PC-3 (cell line): ENCODE measurements around the gene PKD1L1. TPM values are rescaled to one million over a fixed set of nuclear protein-coding genes. Genes with fewer than 3 reads are reported as not detected.

Experiments
- ATAC-seq: fragments of 200-7000 bp; cut with Tn5 transposase; 2 replicates; pipeline ENCODE4 v1.9.1; 2020; ENCODE audit warnings: mild to moderate bottlenecking, moderate library complexity
- BruUV-seq: library from RNA; stranded (reverse); fragments of 400-500 nt; replicated peaks from 2 replicates; lab custom pipeline; 2021; lab: Mats Ljungman, UMichigan
- CTCF ChIA-PET: fragments of 300-600 bp; sonication (Branson Sonifier 250); formaldehyde crosslinking; loops from one replicate; lab custom pipeline; 2022; ENCODE audit warnings: antibody characterized with exemption; lab: Charles Lee
- POLR2A ChIA-PET: fragments of 300-600 bp; sonication (Branson Sonifier 250); formaldehyde crosslinking; loops from one replicate; lab custom pipeline; 2022; ENCODE audit warnings: antibody characterized with exemption; ENCODE audit not compliant: unreplicated experiment; lab: Charles Lee
- DNase-seq: peaks from one replicate; pipeline ENCODE4 v3.0.0-alpha.2; 2015
- H2AFZ ChIP-seq: fragments of 300-600 bp; sonication (generic); 2 replicates; pipeline ENCODE4 v1.6.0; 2016; ENCODE audit warnings: antibody characterized with exemption, low read length
- H3F3A ChIP-seq: fragments of 300-600 bp; sonication (generic); one replicate; pipeline ENCODE4 v1.6.0; 2017; ENCODE audit warnings: antibody characterized with exemption, low read length, control low read depth, mild to moderate bottlenecking; ENCODE audit not compliant: unreplicated experiment
- H3K27ac ChIP-seq: fragments of 300-600 bp; sonication (generic); 2 replicates; pipeline ENCODE4 v1.5.1; 2016; ENCODE audit warnings: mild to moderate bottlenecking, low read length
- H3K27me3 ChIP-seq: fragments of 300-600 bp; sonication (generic); 2 replicates; pipeline ENCODE4 v1.6.1; 2016; ENCODE audit warnings: low read length, mixed read lengths
- H3K36me3 ChIP-seq: fragments of 300-600 bp; sonication (generic); 2 replicates; pipeline ENCODE4 v1.6.1; 2016; ENCODE audit warnings: low read depth, mixed run types, low read length, mixed read lengths
- H3K4me1 ChIP-seq: fragments of 300-600 bp; sonication (generic); 2 replicates; pipeline ENCODE4 v1.5.1; 2016; ENCODE audit warnings: low read length; ENCODE audit not compliant: insufficient read depth
- H3K4me2 ChIP-seq: fragments of 300-600 bp; sonication (generic); 2 replicates; pipeline ENCODE4 v1.6.0; 2016; ENCODE audit warnings: low read length
- H3K4me3 ChIP-seq: fragments of 300-600 bp; sonication (generic); 2 replicates; pipeline ENCODE4 v1.5.1; 2016; ENCODE audit warnings: mild to moderate bottlenecking, low read length, mixed read lengths
- H3K79me2 ChIP-seq: fragments of 300-600 bp; sonication (generic); 2 replicates; pipeline ENCODE4 v1.6.1; 2017; ENCODE audit warnings: low read length, mixed read lengths
- H3K9ac ChIP-seq: fragments of 300-600 bp; sonication (generic); 2 replicates; pipeline ENCODE4 v1.6.0; 2016; ENCODE audit warnings: mild to moderate bottlenecking, low read length
- H3K9me2 ChIP-seq: fragments of 300-600 bp; sonication (generic); replicated peaks from 2 replicates; pipeline ENCODE4 v1.6.1; 2016; ENCODE audit warnings: mixed run types, low read length, mixed read lengths
- H3K9me3 ChIP-seq: fragments of 300-600 bp; sonication (generic); 2 replicates; pipeline ENCODE4 v1.6.1; 2016; ENCODE audit warnings: low read length, mixed read lengths
- H4K20me1 ChIP-seq: fragments of 300-600 bp; sonication (generic); 2 replicates; pipeline ENCODE4 v1.6.1; 2016; ENCODE audit warnings: low read length, mixed read lengths
- CTCF ChIP-seq: fragments of 300-600 bp; sonication (generic); conservative IDR thresholded peaks from 2 replicates; pipeline ENCODE4 v1.5.1; 2017; ENCODE audit warnings: antibody characterized with exemption, low read depth, mild to moderate bottlenecking, low read length
- EZH2 ChIP-seq: fragments of 300-600 bp; sonication (generic); IDR thresholded peaks from one replicate; pipeline ENCODE4 v1.6.1; 2017; ENCODE audit warnings: antibody characterized with exemption, mild to moderate bottlenecking, low read length; ENCODE audit not compliant: unreplicated experiment
- EZH2phosphoT487 ChIP-seq: fragments of 300-600 bp; sonication (generic); IDR thresholded peaks from 2 replicates; pipeline ENCODE4 v1.6.1; 2018; ENCODE audit warnings: mild to moderate bottlenecking, antibody characterized with exemption, low read length, borderline replicate concordance
- intact Hi-C: fragments of 100-400 bp; cut with micrococcal nuclease; formaldehyde crosslinking; loops from 2 replicates; pipeline ENCODE4 v1.9.0; 2023
- total RNA-seq: library from RNA; depleted of rRNA; stranded (reverse); fragments of >200 nt; gene quantifications from 2 replicates; pipeline ENCODE4 v1.2.3, GENCODE V29; 2014

PKD1L1 gene
- total RNA-seq, 1 experiment from 2014 or later: 0.04 TPM

GRCh38 chr7:47746468-47746867 lies 201.8 kb downstream of the PKD1L1 start:
- H3K79me2 ChIP-seq: no peaks in the 10 kb centered on the region
- no peaks in the 10 kb centered on the region for H3K9me3 ChIP-seq
- no TSS peak for BruUV-seq
- H3K4me2 ChIP-seq: no peak overlapping the region
- ChIA-PET CTCF (no interaction called here), POLR2A (no interaction called here)
- no peaks in the 10 kb centered on the region for H3K27me3 ChIP-seq
- no peak for TF ChIP-seq EZH2
- no peak for TF ChIP-seq CTCF
- no peak for TF ChIP-seq EZH2phosphoT487
- no peaks in the 10 kb centered on the region for H3K36me3 ChIP-seq
- no peak for DNase-seq
- no peak overlapping the region for H2AFZ ChIP-seq
- no peak overlapping the region for H3K9ac ChIP-seq
- H3K4me1 ChIP-seq: peaks cover 8% of the 10 kb centered on the region
- intact Hi-C loops: loop anchor here (10.0 kb wide), 1 partner anchor 62 kb away; no protein-coding TSS in a partner anchor
- H3K4me3 ChIP-seq: no peak overlapping the region
- no peak for ATAC-seq
- H3K9me2 ChIP-seq: no peaks in the 10 kb centered on the region
- H3K27ac ChIP-seq: no peak overlapping the region
- no peaks in the 10 kb centered on the region for H3F3A ChIP-seq
- no peaks in the 10 kb centered on the region for H4K20me1 ChIP-seq

- H3K27ac ChIP-seq: no peak overlapping the region
- intact Hi-C loops: loop anchor here (10.0 kb wide), 1 partner anchor 60 kb away; no protein-coding TSS in a partner anchor
- H3K9me2 ChIP-seq: no peaks in the 10 kb centered on the region
Observed at GRCh38 chr7:47744883-47745282, 203.4 kb downstream of the PKD1L1 start.

GRCh38 chr7:47743965-47744591 lies 204.2 kb downstream of the PKD1L1 start:
- no peaks in the 10 kb centered on the region for H3K36me3 ChIP-seq
- CTCF ChIA-PET: interaction anchor here (0.7 kb wide), 1 partner anchor 19 kb away, joined by 3 read pairs; no protein-coding TSS in a partner anchor
- H3K4me3 ChIP-seq: peak overlapping the region; percentile 43; the same call in 1 of the 2 replicates
- POLR2A ChIA-PET: interaction anchor here (0.5 to 0.6 kb wide), 3 partner anchors 109 to 455 kb away, joined by 4 to 8 read pairs (median 4); no protein-coding TSS in a partner anchor
- H3K9me3 ChIP-seq: no peaks in the 10 kb centered on the region
- intact Hi-C loops: loop anchor here (10.0 kb wide), 1 partner anchor 59 kb away; no protein-coding TSS in a partner anchor
- H3K4me2 ChIP-seq: peak overlapping the region; percentile 73
- H3K4me1 ChIP-seq: peaks cover 8% of the 10 kb centered on the region
- DNase-seq (no peak), ATAC-seq (peak; percentile 65)
- H3K27me3 ChIP-seq: no peaks in the 10 kb centered on the region
- peak overlapping the region; percentile 43 for H3K9ac ChIP-seq
- H3K9me2 ChIP-seq: no peaks in the 10 kb centered on the region
- H4K20me1 ChIP-seq: no peaks in the 10 kb centered on the region
- peak overlapping the region; percentile 98 for H2AFZ ChIP-seq
- TF ChIP-seq EZH2 (no peak), EZH2phosphoT487 (no peak), CTCF (no peak)
- BruUV-seq: no TSS peak
- no peak overlapping the region for H3K27ac ChIP-seq
- H3F3A ChIP-seq: no peaks in the 10 kb centered on the region
- H3K79me2 ChIP-seq: no peaks in the 10 kb centered on the region

More at GRCh38 chr7:47744883-47745282, 203.4 kb downstream of the PKD1L1 start:
- Histone ChIP-seq H2AFZ (no peak overlapping the region), H3K27me3 (no peaks in the 10 kb centered on the region), H3K4me2 (no peak overlapping the region), H3K4me1 (peaks cover 8% of the 10 kb centered on the region), H3F3A (no peaks in the 10 kb centered on the region), H3K9me3 (no peaks in the 10 kb centered on the region), H3K4me3 (no peak overlapping the region), H3K9ac (no peak overlapping the region), H4K20me1 (no peaks in the 10 kb centered on the region), H3K36me3 (no peaks in the 10 kb centered on the region), H3K79me2 (no peaks in the 10 kb centered on the region)
- BruUV-seq: no TSS peak
- ChIA-PET CTCF (no interaction called here), POLR2A (no interaction called here)
- ATAC-seq (no peak), DNase-seq (no peak)
- no peak for TF ChIP-seq EZH2
